Smooth muscle cell of trachea (primary cell): ENCODE results near the gene OR13C5. TPM values are rescaled to one million over a fixed set of nuclear protein-coding genes. Genes with fewer than 3 reads are reported as not detected.

Source experiments
- total RNA-seq: library from RNA; depleted of rRNA; stranded (reverse); fragments of >200 nt; gene quantifications from 2 replicates; pipeline ENCODE4 v1.2.1, GENCODE V29; 2014

Gene OR13C5, protein sequence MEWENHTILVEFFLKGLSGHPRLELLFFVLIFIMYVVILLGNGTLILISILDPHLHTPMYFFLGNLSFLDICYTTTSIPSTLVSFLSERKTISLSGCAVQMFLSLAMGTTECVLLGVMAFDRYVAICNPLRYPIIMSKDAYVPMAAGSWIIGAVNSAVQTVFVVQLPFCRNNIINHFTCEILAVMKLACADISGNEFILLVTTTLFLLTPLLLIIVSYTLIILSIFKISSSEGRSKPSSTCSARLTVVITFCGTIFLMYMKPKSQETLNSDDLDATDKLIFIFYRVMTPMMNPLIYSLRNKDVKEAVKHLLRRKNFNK
- not detected in 2 replicates for total RNA-seq

DNA sequence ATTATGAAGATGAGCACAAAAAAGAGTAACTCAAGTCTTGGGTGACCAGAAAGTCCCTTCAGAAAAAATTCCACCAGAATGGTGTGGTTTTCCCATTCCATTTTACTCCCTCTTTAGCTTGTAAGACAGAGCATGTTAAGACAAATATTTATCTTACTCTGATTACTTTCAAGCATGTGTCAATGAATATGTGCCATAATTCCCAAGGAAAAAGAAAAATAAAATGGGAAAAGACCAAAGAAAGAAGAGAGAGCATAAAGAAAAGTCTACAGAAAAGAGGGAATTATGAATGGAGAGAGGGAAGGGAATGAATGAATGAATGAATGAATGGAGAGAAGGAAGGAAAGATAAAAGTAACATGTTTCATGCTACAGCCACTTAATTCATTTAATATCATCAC, at the start of gene OR13C5:
Gene OR13C5 (minus strand): TSS at position 101 of the 400 bp plus-strand sequence. CDS start 0 bp downstream, at position 101.

DNA sequence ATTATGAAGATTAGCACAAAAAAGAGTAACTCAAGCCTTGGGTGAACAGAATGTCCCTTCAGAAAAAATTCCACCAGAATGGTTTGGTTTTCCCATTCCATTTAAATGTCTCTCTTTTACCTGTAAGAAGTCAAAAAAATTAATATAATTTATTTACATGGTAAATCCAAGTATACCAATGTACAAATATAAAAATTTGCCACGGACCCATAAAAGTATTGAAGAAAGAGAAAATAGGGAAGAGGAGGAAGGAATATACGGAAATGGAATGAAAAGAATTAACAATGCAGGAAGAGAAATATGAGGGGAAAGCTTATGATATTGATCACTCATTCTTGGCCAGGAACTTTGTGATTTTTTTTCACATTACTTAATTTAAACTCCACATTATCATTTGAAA, 18.9 kb upstream of the OR13C5 start, which contains the start of gene OR13C9:
Gene OR13C9 (minus strand): TSS at position 101 of the 400 bp plus-strand sequence. CDS start 0 bp downstream, at position 101.

DNA sequence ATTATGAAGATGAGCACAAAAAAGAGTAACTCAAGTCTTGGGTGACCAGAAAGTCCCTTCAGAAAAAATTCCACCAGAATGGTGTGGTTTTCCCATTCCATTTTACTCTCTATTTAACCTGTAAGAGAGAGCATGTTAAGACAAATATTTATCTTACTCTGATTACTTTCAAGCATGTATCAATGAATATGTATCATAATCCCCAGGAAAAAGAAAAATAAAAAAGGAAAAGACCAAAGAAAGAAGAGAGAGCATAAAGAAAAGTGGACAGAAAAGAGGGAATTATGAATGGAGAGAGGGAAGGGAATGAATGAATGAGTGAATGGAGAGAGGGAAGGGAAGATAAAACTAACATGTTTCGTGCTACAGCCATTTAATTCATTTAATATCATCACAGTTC, 6.3 kb upstream of the OR13C5 start, which contains the start of gene OR13C2:
Gene OR13C2 (minus strand): TSS at position 101 of the 400 bp plus-strand sequence. CDS start 0 bp downstream, at position 101.

DNA sequence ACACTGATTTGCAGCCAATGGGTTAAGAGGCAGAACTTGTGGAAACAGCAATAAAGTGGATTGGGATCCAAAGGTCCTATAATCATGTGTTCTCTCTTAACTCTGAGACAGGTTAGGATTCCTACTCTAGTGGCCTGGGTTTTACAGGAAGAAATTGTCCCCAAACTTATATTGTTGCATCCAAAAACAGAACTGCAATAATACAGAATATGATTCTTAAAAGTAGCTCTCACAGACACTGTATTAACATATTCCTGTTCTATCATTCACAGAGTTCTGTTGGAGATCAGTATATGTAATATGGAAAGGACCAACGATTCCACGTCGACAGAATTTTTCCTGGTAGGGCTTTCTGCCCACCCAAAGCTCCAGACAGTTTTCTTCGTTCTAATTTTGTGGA, 30.3 kb downstream of the OR13C5 start, which contains the start of gene OR13C8:
Gene OR13C8 (plus strand): TSS at position 301 of the 400 bp plus-strand sequence. CDS start 0 bp downstream, at position 301.

Other genes with a start within 250 kb of the OR13C5 start
- not detected in 2 replicates for gene OR13F1, start 95.2 kb downstream of the OR13C5 start, total RNA-seq
- not detected in 2 replicates for gene OR13C4, start 72.2 kb downstream of the OR13C5 start, total RNA-seq
- not detected in 2 replicates for gene OR13C3, start 62.6 kb downstream of the OR13C5 start, total RNA-seq
- not detected in 2 replicates for gene OR13C8, start 30.2 kb downstream of the OR13C5 start, total RNA-seq
- gene OR13C2, start 6.2 kb upstream of the OR13C5 start, total RNA-seq: 0.15 TPM in 1 of 2 replicates, not detected in the other
- not detected in 2 replicates for gene OR13C9, start 18.8 kb upstream of the OR13C5 start, total RNA-seq
- not detected in 2 replicates for gene OR13D1, start 95.1 kb upstream of the OR13C5 start, total RNA-seq
- gene NIPSNAP3A, start 148.3 kb upstream of the OR13C5 start, total RNA-seq: 25.1 and 37.8 TPM in 2 replicates
- gene NIPSNAP3B, start 164.7 kb upstream of the OR13C5 start, total RNA-seq: 1.2 and 2.5 TPM in 2 replicates